Embryonic facial prominence (tissue), 1 donor: Measurements from ENCODE around the gene ZNF710.

ENCODE experiments used
- DNase-seq: peaks from one replicate; pipeline ENCODE4 v3.0.0-alpha.2; 2016; ENCODE audit errors: extremely low spot score

The ZNF710 gene

DNA sequence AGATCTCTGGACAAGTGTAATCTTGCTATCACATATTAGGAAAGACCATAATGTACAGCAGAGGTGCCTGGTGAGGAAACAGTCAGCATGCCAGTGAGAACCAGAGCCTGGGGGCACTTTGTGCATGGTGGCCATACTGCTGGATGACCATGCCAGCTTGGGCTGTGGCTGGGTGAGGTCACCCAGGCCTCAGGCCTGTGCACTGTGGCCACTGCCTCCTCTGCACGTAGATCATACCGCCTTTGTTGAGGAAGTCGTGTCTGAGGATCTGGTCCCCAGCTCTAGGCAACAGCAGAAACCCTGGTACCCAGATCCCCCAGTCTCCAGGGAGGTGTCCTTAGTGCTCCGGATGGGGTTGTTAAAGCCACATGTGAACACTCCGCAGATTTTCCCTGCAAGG lies 38.9 kb downstream of the ZNF710 start:
- no peak for DNase-seq

DNA sequence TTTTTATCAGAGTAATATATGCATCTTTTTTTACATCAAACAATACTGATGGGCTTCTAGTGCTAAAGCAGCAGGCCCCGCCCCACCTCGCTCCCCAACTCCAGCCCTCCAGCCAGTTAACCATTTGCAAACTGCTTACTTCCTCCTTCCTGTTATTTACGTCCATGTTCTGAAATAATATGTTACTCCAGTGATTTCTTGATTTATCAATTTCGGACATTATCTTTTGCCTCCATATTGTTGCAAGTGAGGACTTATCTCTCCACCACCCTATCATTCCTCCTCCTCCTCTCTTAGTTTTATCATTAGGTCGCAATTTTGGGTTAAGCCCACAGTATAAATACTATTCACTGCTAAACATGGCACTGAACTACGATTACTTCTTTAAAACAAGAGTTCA lies 39.5 kb downstream of the ZNF710 start:
- DNase-seq: no peak

DNA sequence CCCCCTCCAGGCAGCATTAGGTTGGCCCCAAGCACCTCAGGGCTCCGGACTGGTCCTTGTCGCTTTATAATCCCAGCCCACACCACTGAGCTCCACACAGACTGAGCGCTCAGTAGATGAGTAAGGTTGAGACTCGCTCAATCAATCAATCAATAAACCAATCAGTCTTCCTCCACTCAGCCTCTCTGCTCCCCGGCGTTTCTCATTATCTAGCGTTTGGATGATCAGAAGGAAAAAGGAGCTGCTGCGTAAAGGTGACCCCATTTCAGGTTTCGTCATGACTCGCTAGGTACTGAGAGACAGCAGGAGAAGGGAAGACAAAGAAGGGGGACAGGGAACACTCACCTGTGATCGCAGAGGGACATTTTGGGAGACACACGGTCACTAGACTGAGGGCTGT lies 41.2 kb downstream of the ZNF710 start:
- DNase-seq: no peak

DNA sequence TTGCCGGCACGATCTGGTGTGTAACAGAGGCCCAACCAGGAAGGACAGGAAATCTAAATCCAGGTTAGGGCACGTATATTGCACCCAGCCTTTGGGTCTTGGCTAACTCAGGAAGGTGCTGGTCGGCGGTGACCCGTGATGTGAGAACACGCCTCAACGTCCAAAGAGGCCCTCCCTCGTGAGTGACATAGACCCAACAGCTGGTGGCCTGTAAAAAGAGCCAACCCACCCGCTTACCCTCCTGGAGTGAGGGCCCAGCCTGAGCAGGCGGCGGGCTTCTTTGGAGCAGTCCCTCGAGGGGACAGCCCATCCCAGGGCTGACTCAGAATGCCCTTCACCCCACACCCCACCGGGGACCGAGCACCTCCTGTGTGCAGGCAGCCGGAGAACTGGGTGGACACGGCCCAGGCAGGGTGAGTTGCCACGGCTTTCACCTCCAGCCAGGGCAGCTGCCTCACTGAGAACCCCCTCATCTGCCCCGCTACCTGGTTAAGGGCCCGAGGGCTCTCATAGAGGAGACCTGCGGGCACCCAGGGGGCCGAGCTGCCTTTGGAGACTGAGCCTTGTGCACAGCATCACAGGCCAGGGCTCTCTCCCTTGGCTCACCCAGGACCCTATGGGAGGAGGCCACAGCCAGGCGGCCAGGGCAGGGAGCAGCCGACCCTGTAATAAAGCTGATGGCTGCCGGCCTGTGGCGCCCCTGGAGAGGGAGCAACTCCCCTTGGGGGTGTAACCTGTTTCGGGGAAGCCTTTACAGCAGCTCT lies 41.8 kb downstream of the ZNF710 start:
- DNase-seq: no peak

DNA sequence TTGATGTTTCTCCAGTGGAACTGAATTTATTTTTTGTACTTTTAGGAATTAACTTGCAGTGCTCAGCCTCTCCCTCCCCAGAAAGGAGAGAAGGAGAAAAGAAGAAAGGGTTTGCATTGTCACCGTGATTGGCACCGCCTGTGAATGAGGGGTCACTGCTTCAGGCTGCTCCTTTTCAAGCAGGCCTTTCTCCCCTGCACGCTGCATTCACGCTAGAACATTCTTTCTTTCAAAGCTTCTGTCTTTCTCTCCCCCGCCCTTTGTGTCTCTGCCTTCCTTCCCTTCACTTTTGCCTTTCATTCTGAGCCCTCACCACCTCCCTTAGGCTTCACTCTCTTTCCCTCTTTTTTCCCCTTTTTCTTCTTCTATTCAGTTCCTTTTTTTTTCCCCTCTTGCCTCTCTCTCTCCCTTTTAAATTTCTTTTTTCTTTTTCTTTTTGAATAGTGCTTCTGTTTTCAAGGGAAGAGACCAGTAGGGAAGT lies 42.4 kb downstream of the ZNF710 start:
- DNase-seq: no peak

DNA sequence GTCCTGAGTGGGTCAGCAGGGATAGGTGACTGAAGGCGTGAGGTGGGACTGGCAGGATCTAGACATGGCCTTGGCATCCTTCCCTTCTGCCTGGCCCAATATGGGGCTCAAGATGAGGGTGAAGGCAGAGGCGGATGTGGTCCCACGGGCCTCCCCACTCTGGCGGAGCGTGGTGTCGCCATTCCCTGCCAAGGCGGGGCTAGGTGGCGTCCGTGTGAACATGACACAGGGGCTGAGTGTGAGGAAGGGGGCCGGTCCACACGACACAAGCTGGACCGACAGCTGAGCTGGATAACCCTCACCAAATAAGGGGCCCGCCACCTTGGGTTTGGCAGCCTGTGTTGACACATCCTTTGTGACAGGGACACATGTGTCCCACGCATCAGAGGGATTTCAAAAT lies 43.1 kb downstream of the ZNF710 start:
- DNase-seq: no peak

DNA sequence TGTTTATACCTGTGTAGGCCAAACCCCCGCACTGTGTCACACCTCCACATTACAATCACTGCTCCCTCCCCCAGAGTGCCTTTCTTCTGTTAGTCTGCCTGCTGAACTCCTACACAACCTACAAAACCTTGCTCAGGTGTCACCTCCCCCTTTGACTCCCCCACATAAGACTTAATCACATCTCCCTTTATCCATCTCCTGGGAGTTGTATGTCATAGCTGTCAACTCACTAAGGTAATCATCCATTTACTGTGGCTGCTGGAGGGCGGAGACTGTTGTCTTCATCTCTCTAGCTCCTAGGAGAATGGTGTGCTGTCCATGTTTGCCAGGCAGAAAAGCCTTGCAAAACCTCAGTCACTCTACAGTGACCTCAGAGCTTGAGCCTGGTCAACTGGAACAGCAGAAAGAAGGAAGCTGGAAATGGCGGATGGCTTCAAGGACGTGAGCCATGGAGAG lies 43.8 kb downstream of the ZNF710 start:
- no peak for DNase-seq

DNA sequence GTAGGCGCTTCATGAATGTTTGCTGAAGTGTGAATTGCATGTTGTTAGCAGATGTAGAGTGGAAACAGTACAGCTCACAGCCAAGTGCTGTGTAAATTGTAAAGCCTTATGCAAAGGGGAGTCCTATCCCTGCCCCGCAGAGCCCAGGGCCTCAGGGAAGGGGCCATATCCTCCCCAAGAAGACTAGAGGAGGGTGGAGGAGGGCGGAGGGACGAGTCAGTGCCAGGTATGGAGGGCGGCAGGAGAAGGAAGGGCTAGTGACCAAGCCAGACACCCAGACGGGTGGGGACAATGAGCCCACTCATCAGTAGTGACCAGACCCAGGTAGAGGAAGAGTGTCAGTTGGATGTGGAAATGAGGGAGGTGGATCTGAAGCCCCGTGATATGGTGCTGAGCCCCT lies 45.2 kb downstream of the ZNF710 start:
- DNase-seq: no peak

DNA sequence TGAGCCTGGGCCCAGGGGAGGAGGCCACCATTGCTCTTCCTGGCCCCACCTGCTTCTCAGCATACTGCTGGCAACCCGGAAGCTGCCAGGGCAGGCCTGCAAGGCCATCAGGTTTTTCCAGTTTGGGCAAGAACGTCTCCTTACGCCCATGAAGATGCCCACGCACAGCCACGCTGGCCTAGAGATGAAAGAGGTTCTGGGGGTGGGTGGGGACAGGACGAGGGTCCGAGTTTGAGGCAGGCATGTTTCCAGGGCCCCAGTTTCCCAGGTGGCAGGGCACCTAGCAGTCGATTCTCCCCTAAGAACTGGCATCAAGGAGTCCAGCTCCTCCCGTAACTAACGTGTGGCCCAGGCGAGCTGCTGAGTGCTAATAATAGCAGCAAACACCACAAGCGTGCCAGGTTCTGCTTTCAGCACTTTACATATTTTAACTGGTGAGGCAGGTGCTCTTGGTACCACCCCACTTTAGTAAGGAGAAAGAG lies 45.8 kb downstream of the ZNF710 start:
- DNase-seq: no peak

DNA sequence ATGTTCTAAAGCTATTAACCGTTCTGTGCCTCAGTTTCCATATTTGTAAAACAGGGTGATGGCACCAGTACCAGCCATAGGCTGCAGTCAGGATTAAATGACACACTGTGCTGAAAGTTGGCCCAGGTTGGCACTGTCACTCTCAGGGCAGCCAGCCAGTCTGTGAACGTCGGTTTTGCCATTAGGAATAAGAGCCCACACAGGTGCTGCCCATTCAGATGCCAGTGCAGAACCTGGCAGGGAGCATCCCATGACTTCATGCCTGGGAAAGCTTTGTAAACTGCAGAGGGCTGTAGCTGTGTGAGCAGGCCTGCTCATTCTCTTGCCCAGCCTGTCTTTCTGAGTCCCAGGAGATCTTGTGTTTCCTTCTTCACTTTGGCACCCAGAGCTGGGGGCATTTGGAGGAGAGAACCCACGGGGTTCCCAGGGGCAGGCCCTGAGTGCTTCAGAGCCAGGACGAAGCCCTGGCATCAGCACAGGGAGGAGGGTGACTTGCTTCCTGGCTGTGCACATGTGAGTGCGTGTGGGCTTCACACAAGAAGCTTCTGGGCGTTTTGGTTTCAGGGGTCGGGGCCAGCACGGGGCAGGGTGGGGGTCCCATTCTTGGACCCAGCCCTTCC lies 46.9 kb downstream of the ZNF710 start:
- DNase-seq: no peak

DNA sequence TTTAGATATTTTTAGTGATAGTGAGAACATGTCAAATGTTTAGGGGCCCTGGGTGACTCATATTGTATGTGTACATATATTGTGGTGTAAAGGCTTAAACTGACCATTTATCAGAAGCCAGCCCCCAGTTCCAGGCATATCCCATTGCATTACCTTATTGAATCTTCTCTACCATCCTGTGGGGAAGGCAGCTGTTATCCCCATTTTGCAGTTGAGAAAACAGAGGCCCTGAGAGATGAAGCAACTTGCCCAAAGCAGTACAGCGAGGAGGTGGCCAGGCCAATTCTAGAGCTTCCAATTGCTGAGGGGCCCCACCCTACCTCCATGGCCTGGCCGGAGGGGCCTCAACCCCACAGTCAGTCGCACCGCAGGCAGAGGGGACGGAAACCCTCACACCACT lies 47.9 kb downstream of the ZNF710 start:
- DNase-seq: no peak

DNA sequence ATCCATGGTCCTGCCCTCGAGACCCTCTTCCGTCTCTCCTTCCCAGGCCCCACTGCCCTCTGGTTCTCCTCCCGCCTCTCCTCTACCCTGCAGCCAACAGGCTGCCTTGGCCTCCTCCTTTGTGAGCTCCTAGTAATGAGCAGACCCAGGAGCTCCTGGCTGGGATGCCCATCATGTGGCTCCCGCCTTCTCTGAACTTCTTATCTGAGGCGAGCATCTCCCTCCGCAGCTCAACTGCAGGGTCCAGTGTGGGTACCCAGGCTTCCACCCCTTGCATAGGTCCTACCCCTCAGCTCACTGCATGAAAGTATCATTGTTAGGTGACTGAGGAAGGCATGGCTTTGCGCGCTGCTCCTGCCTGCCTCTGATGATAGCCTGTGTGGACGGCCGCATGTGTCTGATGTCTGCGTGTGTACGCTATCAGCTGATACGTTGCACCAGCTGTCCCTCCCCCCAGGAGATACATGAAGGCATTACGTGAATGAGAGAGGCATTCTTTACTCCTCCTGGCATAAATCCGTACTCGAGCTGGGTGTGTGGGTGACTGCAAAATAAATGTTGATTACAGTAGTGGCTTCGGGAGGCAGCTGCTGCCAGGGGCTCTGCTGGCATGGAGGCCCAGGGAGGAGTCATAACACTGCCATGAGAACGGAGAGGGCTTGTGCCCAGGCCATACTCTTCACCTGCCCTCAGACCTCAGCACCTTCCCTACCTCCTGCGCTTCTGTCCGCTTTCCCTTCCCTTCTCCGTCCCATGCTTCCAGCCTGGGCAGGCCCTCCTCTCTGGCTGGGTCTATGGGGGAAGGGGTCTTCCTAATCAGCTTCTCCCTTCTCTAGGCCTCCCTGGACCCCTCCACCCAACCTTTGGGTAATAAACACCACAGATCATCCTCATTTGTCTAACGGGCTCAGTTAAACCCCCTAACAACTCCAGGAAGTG lies 48.8 kb downstream of the ZNF710 start:
- no peak for DNase-seq

DNA sequence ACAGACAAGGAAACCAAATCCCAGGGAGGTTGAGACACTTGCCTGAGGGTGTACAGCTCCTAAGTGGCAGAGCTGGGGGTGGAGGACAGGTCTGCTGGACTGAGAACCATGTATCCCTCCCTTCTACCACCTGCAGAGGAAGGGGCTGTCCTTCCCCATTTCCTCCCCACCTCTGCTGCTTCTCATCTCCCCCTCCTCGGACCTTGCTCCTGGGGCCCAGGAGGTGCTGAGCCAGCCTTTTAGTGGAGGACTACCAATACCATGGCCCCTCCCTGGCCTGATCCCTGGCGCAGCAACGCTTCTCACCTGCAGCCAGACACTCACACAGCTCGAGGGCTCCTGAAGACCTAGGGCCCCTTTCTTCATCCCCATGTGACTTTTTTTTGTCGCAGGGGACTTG lies 50.8 kb downstream of the ZNF710 start:
- no peak for DNase-seq

DNA sequence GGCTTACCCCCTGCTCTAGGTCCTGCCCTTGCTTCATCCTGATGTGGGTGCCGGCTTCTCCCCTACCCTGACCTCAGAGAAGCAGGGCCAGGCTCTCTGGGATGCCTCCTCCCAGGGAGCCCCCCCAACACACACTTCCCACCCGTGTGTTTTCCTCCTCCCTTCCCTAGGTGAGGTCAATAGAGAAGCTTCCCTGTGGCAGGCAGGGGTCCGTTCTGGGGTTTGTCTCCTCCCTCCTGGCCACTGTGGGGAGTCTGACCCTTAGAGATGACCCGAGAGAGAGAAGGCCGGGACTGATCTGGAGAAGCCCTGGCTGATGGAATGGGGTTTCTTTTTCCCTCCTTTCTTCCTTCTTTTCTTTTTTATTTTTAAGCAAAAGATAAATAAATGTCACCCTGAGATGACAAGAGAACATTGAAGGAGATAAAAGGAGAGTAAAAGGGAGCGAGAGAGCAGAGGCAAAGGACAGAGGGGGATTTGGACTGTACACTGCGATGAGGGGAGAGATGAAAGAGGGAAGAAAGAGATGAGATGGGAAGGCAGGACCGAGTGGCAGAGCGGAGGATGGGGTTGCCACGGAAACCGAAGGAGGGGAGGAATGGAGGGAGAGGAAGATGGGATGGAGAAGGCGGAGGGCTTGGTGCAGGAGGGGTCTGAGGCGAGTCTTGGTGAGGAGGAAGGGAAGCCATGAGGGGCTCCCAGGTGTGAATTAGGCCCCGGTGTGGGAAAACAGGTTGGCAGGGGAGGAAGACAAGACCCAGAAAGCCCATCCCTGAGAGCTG lies 52.8 kb downstream of the ZNF710 start:
- no peak for DNase-seq

DNA sequence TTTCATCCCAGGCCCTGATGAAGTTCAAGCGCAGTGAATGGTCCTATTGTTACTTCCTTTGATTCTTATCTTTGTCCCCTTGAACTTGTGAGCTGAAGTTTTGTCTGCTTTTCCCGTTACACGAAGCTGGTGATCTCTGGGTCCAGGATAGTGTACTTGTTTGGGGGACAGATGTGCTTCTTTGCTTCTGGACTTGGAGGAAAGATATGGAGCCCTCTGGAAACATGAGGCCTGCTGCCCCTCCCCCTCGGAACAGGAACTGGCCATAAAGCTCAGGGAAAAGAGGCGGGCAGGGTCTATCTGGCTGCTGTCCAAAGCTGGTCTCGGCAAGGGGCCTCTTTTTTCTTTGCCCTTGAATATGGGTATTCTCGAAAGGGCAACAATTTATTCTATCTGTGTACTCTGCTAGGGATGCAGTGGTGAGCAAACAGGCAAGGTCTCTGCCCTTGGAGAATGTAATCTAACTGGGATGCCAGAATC lies 53.5 kb downstream of the ZNF710 start:
- DNase-seq: no peak

DNA sequence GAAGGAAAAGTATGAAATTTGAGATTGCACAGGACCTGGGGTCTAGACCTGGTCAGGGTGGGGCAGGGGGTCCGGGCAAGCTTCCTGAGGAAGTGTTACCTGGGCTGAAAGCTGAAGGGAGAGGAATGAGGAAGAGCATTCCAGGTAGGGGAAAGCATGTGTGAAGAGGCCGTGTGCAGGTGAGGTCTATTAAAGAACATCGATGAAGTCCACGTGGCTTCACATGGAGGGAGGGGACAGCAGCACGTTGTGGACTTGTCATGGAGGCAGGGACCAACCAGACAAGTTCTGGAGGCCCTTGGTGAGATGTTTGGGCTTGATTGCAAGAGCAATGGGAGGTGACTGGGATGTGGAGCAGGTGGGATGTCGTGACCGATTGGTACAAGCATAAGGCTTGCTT lies 54.1 kb downstream of the ZNF710 start:
- no peak for DNase-seq

DNA sequence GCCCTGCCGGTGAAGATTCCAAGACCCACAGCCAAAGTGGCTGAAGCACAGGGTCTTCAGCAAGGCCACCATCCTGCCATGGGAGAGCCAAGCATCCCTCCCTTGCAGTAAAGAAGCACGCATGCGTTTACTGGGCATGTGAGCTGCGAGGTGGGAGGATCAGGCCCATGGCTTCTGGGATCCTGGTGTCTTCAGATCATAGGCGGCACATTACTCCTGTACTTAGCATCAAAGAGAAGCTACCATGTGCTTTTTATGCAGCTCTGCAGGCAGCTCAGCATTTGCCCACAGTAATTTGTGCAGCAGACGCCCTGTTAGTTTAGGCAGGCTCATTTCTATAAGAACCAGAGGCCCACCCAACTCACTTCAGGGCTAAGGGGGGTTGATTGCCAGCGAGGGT lies 55.4 kb downstream of the ZNF710 start:
- DNase-seq: no peak

DNA sequence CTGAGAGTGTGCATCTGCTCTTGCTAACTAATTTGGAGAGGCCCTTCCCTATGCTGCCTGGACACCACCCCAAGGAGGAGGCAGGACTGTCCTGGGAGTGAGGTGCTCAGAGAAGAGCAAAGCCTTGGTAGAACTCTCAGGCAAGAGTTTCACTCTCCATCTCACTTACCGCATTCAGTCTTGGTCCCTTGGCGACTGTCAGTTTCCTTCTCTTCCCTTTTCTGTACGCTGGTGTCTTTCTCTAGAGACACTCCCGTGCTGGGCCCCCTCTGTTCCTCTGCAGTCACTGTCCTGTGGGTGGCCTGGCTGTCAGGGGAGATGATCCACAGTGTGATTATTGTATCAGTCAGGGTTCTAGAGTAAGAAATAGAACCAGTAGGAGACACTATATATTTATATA lies 57.2 kb downstream of the ZNF710 start:
- DNase-seq: no peak

DNA sequence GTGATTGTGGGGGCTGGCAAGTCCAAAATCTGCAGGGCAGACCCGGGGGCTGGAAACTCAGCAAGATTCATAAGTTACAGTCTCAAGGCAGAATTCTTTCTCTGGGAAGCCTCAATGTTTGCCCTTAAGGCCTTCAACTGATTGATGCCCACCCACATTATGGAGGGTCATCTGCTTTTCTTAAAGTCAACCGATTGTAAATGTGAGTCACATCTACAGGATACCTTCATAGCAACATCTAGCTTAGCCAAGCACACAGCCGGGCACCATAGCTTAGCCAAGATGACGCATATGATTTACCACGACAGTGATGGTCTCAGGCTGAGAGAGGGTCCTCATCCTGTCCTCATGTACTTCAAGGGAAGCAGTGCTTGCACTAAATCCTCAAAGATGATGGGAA lies 57.7 kb downstream of the ZNF710 start:
- DNase-seq: no peak

DNA sequence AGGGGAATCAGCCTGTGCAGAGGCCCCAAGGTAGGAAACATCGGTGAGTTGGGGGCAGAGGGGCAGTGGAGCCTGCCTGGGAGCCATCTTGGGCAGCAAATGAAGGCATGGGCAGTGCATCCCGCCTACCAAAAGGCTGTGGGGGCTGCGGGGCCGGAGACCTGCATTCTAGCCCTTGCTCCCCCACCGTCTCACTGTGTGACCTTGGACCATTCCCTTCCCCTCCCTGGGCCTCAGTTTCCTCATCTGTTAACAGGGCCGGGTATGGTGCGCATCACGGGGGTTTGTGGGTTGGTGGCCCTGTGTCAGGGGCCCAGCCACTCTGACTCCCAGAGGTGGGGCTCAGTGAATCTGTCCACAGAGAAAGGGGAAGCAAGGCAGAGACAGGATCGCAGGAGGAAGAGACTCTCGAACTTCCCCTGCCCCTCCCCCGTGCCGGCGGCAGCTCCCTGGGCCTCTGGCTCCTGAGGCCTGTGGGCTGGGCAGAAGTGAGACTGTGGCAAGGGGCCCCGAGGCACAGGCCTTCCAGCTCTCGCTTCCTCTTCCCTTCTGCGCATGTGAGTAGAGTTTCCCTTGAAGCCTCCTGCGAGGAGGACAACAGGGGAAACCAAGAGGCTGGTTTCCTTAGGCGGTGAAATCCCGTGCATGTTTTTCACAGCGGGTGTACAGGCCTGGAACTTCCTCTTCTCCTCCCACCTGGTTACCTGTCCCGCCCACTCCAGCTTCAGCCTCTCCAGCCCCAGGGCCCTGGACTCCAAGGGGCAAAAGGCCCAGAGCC lies 58.3 kb downstream of the ZNF710 start:
- DNase-seq: no peak

DNA sequence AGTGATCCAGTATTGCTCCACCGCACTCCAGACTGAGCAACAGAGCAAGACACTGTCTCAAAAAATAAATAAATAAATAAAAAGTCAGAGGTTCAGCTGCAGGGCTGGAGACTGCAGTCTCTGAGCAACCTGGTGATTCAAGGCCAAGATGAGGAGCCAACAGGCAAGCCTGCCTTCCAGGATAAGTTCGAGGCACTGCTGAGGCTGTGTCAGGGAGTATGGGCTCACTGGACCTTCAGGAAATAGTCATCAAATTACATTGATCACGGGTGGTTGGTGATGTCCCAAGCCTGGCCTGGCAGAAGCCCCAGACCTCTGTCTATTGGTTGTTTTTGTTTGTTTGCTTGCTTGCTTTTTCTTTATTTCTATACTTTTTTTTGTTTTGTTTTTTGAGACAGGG lies 59.7 kb downstream of the ZNF710 start:
- DNase-seq: no peak
